Keratinocyte (primary cell): ENCODE data around the gene LIN9. TPM values are rescaled to one million over a fixed set of nuclear protein-coding genes. Genes with fewer than 3 reads are reported as not detected.

Experiments used
- DNase-seq: peaks from one replicate; pipeline ENCODE4 v3.0.0-alpha.2; 2011; ENCODE audit warnings: low read depth, missing footprints, low spot score
- FAIRE-seq: peaks from 2 replicates; lab custom pipeline; 2011; peaks lifted over from hg19 to GRCh38; lab: Jason Lieb, UNC
- H2AFZ ChIP-seq: 2 replicates; pipeline ENCODE4 v1.6.0; 2012; ENCODE audit warnings: low read length, control low read depth, inconsistent platforms; ENCODE audit not compliant: control insufficient read depth
- H3K27ac ChIP-seq: 2 replicates; pipeline ENCODE4 v1.5.1; 2011; ENCODE audit warnings: low read length; ENCODE audit not compliant: control insufficient read depth, insufficient read depth
- H3K27me3 ChIP-seq: 3 replicates; pipeline ENCODE4 v1.6.0; 2011; ENCODE audit warnings: low read length; ENCODE audit not compliant: control insufficient read depth, insufficient read depth; ENCODE audit errors: extremely low read depth
- H3K36me3 ChIP-seq, 2 experiments: 2 replicates in 1 of 2; 3 replicates in 1 of 2; pipeline ENCODE4 v1.5.1; 2011; ENCODE audit warnings: low read length in 2 of 2, mild to moderate bottlenecking in 1 of 2; ENCODE audit not compliant: control insufficient read depth in 2 of 2, insufficient read depth in 2 of 2; ENCODE audit errors: extremely low read depth in 1 of 2
- H3K4me1 ChIP-seq: 3 replicates; pipeline ENCODE4 v1.5.1; 2011; ENCODE audit warnings: low read length; ENCODE audit not compliant: control insufficient read depth, insufficient read depth; ENCODE audit errors: extremely low read depth
- H3K4me2 ChIP-seq: 3 replicates; pipeline ENCODE4 v1.6.0; 2011; ENCODE audit warnings: low read depth, low read length; ENCODE audit not compliant: control insufficient read depth, insufficient read depth; ENCODE audit errors: extremely low read depth
- H3K4me3 ChIP-seq, 3 experiments: fragments of 200-600 bp in 1 of 3; sonication (generic) in 1 of 3; 2 replicates in 2 of 3; 3 replicates in 1 of 3; pipeline ENCODE4 v1.5.1; 2011 to 2016; ENCODE audit warnings: low read length in 3 of 3, mild to moderate bottlenecking in 3 of 3, control low read depth in 2 of 3, inconsistent platforms in 1 of 3, low read depth in 1 of 3, mixed read lengths in 1 of 3, mixed run types in 1 of 3, moderate library complexity in 1 of 3; ENCODE audit not compliant: control insufficient read depth in 2 of 3, insufficient read depth in 2 of 3; ENCODE audit errors: extremely low read depth in 1 of 3
- H3K79me2 ChIP-seq: 2 replicates; pipeline ENCODE4 v1.6.0; 2012; ENCODE audit warnings: low read length; ENCODE audit not compliant: control insufficient read depth, insufficient read depth
- H3K9ac ChIP-seq: 3 replicates; pipeline ENCODE4 v1.6.0; 2011; ENCODE audit warnings: low read length; ENCODE audit not compliant: control insufficient read depth, insufficient read depth; ENCODE audit errors: extremely low read depth
- H3K9me1 ChIP-seq: 3 replicates; pipeline ENCODE4 v1.6.0; 2011; ENCODE audit warnings: low read length; ENCODE audit not compliant: control insufficient read depth, insufficient read depth; ENCODE audit errors: extremely low read depth
- H3K9me3 ChIP-seq: 2 replicates; pipeline ENCODE4 v1.5.1; 2012; ENCODE audit warnings: low read depth, low read length; ENCODE audit not compliant: control insufficient read depth
- H4K20me1 ChIP-seq: 3 replicates; pipeline ENCODE4 v1.6.0; 2011; ENCODE audit warnings: low read length; ENCODE audit not compliant: control insufficient read depth, insufficient read depth; ENCODE audit errors: extremely low read depth
- CTCF ChIP-seq, 3 experiments: IDR thresholded peaks in 1 of 3; conservative IDR thresholded peaks in 1 of 3; optimal IDR thresholded peaks in 1 of 3; 2 replicates in 2 of 3; 3 replicates in 1 of 3; pipeline versions ENCODE3 to v1.5.1; 2011; ENCODE audit warnings: low read length in 3 of 3, mild to moderate bottlenecking in 3 of 3, moderate library complexity in 2 of 3, control low read depth in 1 of 3, inconsistent platforms in 1 of 3; ENCODE audit not compliant: insufficient read depth in 2 of 3; ENCODE audit errors: extremely low read depth in 1 of 3
- EZH2 ChIP-seq: IDR thresholded peaks from one replicate; pipeline ENCODE4 v1.6.1; 2012; ENCODE audit warnings: inconsistent platforms, mild to moderate bottlenecking, low read length, moderate library complexity
- dilution Hi-C: fragments of 300-500 bp; cut with MboI; formaldehyde crosslinking; loops from one replicate; pipeline ENCODE4 v1.7.0; 2020; ENCODE audit warnings: low sequenced_read_pairs; ENCODE audit not compliant: extremely low pct_ligation_motif_present
- polyA plus RNA-seq, 5 experiments: library from polyadenylated mRNA; depleted of rRNA in 3 of 5; stranded (reverse) in 3 of 5; stranded (forward) in 1 of 5; unstranded in 1 of 5; fragments of >200 nt; gene quantifications; 1 replicate in 1 of 5; 2 replicates in 3 of 5; 3 replicates in 1 of 5; pipeline versions ENCODE4 v1.2.1 to v1.2.3, GENCODE V29; 2011 to 2012; ENCODE audit warnings: missing spikeins in 2 of 5, low read depth in 1 of 5, low replicate concordance in 1 of 5

The LIN9 gene
- polyA plus RNA-seq, 1 donor (not counting 4 experiments of a cell fraction or from before 2014, with no cell fraction given) = 5.6 TPM

GRCh38 chr1:226187019-226187322 lies 122.0 kb downstream of the LIN9 start:
- H2AFZ ChIP-seq = peak overlapping the region; percentile 96
- H3K27ac ChIP-seq = peak overlapping the region; percentile 56
- peaks cover under 1% of the 10 kb centered on the region for H4K20me1 ChIP-seq
- no peak for FAIRE-seq
- H3K4me2 ChIP-seq = peak overlapping the region; percentile 100
- peaks cover 25% of the 10 kb centered on the region for H3K4me1 ChIP-seq
- H3K9me1 ChIP-seq = peaks cover 2% of the 10 kb centered on the region
- peak overlapping the region; percentile 85 for H3K9ac ChIP-seq
- no peaks in the 10 kb centered on the region for H3K36me3 ChIP-seq
- H3K9me3 ChIP-seq = no peaks in the 10 kb centered on the region
- H3K4me3 ChIP-seq = peak overlapping the region; percentile 75 to 91 (median 78)
- H3K27me3 ChIP-seq = no peaks in the 10 kb centered on the region
- dilution Hi-C loops = no loop called here
- no peak for DNase-seq
- TF ChIP-seq EZH2 (no peak), CTCF (optimal IDR thresholded peaks at IDR 0.05 in 1 of 3, IDR thresholded peaks at IDR 0.05 in 1 of 3, conservative IDR thresholded peaks at IDR 0.05 in 1 of 3; ENCODE audit: extremely low read depth in 1 of 3, insufficient read depth in 2 of 3, low read length in 3 of 3) (no peak)
- peaks cover 46% of the 10 kb centered on the region for H3K79me2 ChIP-seq

GRCh38 chr1:226186124-226187018 lies 122.6 kb downstream of the LIN9 start, which contains the start of gene ACBD3:
Gene ACBD3, minus strand, starts transcription at chr1:226186741. Its CDS starts 66 bp downstream, at chr1:226186675.
- FAIRE-seq (peak; percentile 71), DNase-seq (no peak)
- Histone ChIP-seq H3K79me2 (peaks cover 52% of the 10 kb centered on the region), H3K9me3 (no peaks in the 10 kb centered on the region), H3K36me3 (no peaks in the 10 kb centered on the region), H4K20me1 (peaks cover 5% of the 10 kb centered on the region), H3K27me3 (no peaks in the 10 kb centered on the region), H3K4me1 (peaks cover 28% of the 10 kb centered on the region), H3K9ac (peak within 1 kb of the TSS; percentile 85), H2AFZ (peak within 1 kb of the TSS; percentile 96), H3K27ac (peak within 1 kb of the TSS; percentile 56), H3K4me3 (peak within 1 kb of the TSS; percentile 75 to 91 (median 78)), H3K4me2 (peak within 1 kb of the TSS; percentile 100), H3K9me1 (peaks cover 2% of the 10 kb centered on the region)
- dilution Hi-C loops = no loop called here
- TF ChIP-seq CTCF (optimal IDR thresholded peaks at IDR 0.05 in 1 of 3, IDR thresholded peaks at IDR 0.05 in 1 of 3, conservative IDR thresholded peaks at IDR 0.05 in 1 of 3; ENCODE audit: extremely low read depth in 1 of 3, insufficient read depth in 2 of 3, low read length in 3 of 3) = peak in 1 of 3 experiments; percentile 10
- no peak for TF ChIP-seq EZH2
